Tibial nerve (tissue), 4 donors: ENCODE data around the gene OR13C3. TPM values are rescaled to one million over a fixed set of nuclear protein-coding genes. Genes with fewer than 3 reads are reported as not detected.

Source experiments
- DNase-seq, 2 donors: peaks; one replicate each; pipeline ENCODE4 v3.0.0-alpha.2; 2019; ENCODE audit warnings: low spot score in 2 of 2
- H3K27ac ChIP-seq, 4 donors: fragments of 200-600 bp; sonication (generic) in 3 of 4; one replicate each; pipeline ENCODE4 v1.5.1; 2017 to 2019; ENCODE audit warnings: mild to moderate bottlenecking in 1 of 4
- H3K27me3 ChIP-seq, 2 donors: fragments of 200-600 bp; sonication (generic) in 1 of 2; one replicate each; pipeline versions ENCODE4 v1.5.1 to v1.6.0; 2017 to 2019
- H3K36me3 ChIP-seq, 3 donors: fragments of 200-600 bp; sonication (generic); one replicate each; pipeline ENCODE4 v1.5.1; 2018 to 2019
- H3K4me1 ChIP-seq, 4 donors: fragments of 200-600 bp; sonication (generic) in 3 of 4; one replicate each; pipeline ENCODE4 v1.5.1; 2017 to 2019
- H3K4me3 ChIP-seq, 4 donors: fragments of 200-600 bp; sonication (generic) in 3 of 4; one replicate each; pipeline ENCODE4 v1.5.1; 2017 to 2019; ENCODE audit warnings: mild to moderate bottlenecking in 1 of 4, moderate library complexity in 1 of 4
- H3K9me3 ChIP-seq, 4 donors: fragments of 200-600 bp; sonication (generic) in 3 of 4; one replicate each; pipeline ENCODE4 v1.5.1; 2017 to 2019
- EP300 ChIP-seq, 2 donors: sonication (generic); formaldehyde crosslinking; IDR thresholded peaks; one replicate each; pipeline ENCODE4 v1.6.1; 2017; ENCODE audit warnings: antibody characterized with exemption in 2 of 2, mild to moderate bottlenecking in 1 of 2
- POLR2A ChIP-seq, 2 donors: fragments of 450-650 bp; IDR thresholded peaks; one replicate each; pipeline ENCODE4 v1.6.1; 2017; ENCODE audit warnings: antibody characterized with exemption in 2 of 2, mild to moderate bottlenecking in 2 of 2, moderate library complexity in 2 of 2
- WGBS, 2 donors: methylation state at CpG; one replicate each; pipeline ENCODE4 v1.1.5; 2018; 5-methylcytosine and 5-hydroxymethylcytosine counted together
- total RNA-seq, 4 donors: library from RNA; depleted of rRNA; stranded (reverse); fragments of >200 nt; gene quantifications; one replicate each; pipeline ENCODE4 v1.1.0, GENCODE V29; 2016
- TF ChIP-seq, protein P1 (sequence below), 5 experiments: fragments of 200-600 bp in 3 of 5; fragments of 450-650 bp in 2 of 5; sonication (generic) in 3 of 5; IDR thresholded peaks; one replicate each; pipeline ENCODE4 v1.5.1; 2016 to 2019; ENCODE audit warnings: antibody characterized with exemption in 5 of 5, mild to moderate bottlenecking in 3 of 5, moderate library complexity in 2 of 5

OR13C3 gene
- total RNA-seq, 4 donors from 2014 or later = not detected

GRCh38 chr9:104568868-104569267, 32.2 kb upstream of the OR13C3 start, which contains the start of gene OR13C8:
Gene OR13C8 (plus strand): TSS chr9:104569168. CDS start chr9:104569168, 0 bp downstream.
- DNase-seq = no peak
- Histone ChIP-seq H3K36me3 (no peaks in the 10 kb centered on the region), H3K9me3 (peaks cover 0 to 16% (median 0%) of the 10 kb centered on the region in 4 donors), H3K4me3 (no peak within 1 kb of the TSS), H3K27me3 (no peaks in the 10 kb centered on the region), H3K27ac (no peak within 1 kb of the TSS), H3K4me1 (no peaks in the 10 kb centered on the region)
- TF ChIP-seq, protein P1, sequence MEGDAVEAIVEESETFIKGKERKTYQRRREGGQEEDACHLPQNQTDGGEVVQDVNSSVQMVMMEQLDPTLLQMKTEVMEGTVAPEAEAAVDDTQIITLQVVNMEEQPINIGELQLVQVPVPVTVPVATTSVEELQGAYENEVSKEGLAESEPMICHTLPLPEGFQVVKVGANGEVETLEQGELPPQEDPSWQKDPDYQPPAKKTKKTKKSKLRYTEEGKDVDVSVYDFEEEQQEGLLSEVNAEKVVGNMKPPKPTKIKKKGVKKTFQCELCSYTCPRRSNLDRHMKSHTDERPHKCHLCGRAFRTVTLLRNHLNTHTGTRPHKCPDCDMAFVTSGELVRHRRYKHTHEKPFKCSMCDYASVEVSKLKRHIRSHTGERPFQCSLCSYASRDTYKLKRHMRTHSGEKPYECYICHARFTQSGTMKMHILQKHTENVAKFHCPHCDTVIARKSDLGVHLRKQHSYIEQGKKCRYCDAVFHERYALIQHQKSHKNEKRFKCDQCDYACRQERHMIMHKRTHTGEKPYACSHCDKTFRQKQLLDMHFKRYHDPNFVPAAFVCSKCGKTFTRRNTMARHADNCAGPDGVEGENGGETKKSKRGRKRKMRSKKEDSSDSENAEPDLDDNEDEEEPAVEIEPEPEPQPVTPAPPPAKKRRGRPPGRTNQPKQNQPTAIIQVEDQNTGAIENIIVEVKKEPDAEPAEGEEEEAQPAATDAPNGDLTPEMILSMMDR (IDR thresholded peaks at IDR 0.05) = no peak
- no peak for TF ChIP-seq POLR2A (IDR thresholded peaks at IDR 0.05)
- no peak for TF ChIP-seq EP300 (IDR thresholded peaks at IDR 0.05)
- WGBS, 2 donors = 90 to 96% methylated on average over 4 of the region's 4 CpGs

DNA sequence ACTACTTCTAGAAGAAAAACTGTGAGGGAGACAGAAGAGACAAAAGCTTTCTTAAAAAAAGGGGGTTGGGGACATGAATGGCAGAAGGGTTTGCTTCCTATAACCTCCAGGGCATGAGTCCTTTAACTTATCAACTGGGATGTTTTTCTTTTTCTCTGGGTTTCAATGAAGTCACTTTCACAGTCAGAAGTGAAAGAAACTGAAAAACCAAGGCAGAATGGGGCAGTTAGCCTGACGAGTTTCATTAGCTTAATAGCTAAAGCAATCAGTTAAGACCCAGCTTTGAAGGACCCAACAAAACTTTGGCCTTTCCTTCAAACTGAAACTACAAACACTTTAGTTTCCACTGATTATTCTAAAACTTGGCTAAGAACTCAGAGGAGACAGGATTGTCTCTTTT, 27.7 kb upstream of the OR13C3 start:
- Histone ChIP-seq H3K9me3 (peaks cover 0 to 4% (median 0%) of the 10 kb centered on the region in 4 donors), H3K36me3 (no peaks in the 10 kb centered on the region), H3K4me3 (no peak overlapping the region), H3K4me1 (no peaks in the 10 kb centered on the region), H3K27ac (no peak overlapping the region), H3K27me3 (no peaks in the 10 kb centered on the region)
- TF ChIP-seq POLR2A (IDR thresholded peaks at IDR 0.05) (no peak), EP300 (IDR thresholded peaks at IDR 0.05) (no peak)
- TF ChIP-seq, protein P1 (IDR thresholded peaks at IDR 0.05) = no peak
- WGBS, 2 donors = 52 to 62% methylated on average over 1 of the region's 1 CpG
- DNase-seq = no peak

- TF ChIP-seq, protein P1 (IDR thresholded peaks at IDR 0.05) = no peak
- TF ChIP-seq POLR2A (IDR thresholded peaks at IDR 0.05) = no peak
- TF ChIP-seq EP300 (IDR thresholded peaks at IDR 0.05) = no peak
- Histone ChIP-seq H3K27me3 (no peaks in the 10 kb centered on the region), H3K4me3 (no peak overlapping the region), H3K9me3 (peaks cover 0 to 24% (median 0%) of the 10 kb centered on the region in 4 donors), H3K27ac (no peak overlapping the region), H3K36me3 (no peaks in the 10 kb centered on the region), H3K4me1 (no peaks in the 10 kb centered on the region)
- WGBS, 2 donors = 81 to 88% methylated on average over 8 of the region's 8 CpGs
- no peak for DNase-seq
Observed at GRCh38 chr9:104556830-104557634, 20.4 kb upstream of the OR13C3 start.

- H3K4me1 ChIP-seq = no peaks in the 10 kb centered on the region
- DNase-seq = no peak
- TF ChIP-seq POLR2A (IDR thresholded peaks at IDR 0.05) = no peak
- TF ChIP-seq, protein P1 (IDR thresholded peaks at IDR 0.05) = no peak
- TF ChIP-seq EP300 (IDR thresholded peaks at IDR 0.05) = no peak
Observed at GRCh38 chr9:104555521-104555920, 18.9 kb upstream of the OR13C3 start.

DNA sequence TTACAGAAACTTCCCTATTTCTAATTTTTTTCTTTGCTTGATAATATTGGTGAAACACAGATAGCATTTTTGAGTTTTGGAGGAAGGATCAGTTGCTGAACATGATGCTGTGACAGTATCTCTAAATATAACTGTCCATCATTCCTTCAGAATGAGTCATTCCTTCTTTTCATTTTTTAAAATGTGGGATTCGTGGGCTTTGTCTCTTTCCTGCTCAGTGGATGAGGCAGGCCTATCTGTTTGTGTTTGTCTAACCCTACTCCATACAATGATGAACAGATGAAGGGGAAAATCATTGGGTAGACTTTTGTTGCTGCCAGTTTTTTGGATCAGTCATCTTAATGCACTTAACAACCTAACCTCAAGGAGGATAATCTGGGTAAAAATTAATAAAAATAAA, 16.6 kb upstream of the OR13C3 start:
- Histone ChIP-seq H3K27me3 (no peaks in the 10 kb centered on the region), H3K4me1 (no peaks in the 10 kb centered on the region), H3K4me3 (no peak overlapping the region), H3K9me3 (peaks cover 0 to 9% (median 0%) of the 10 kb centered on the region in 4 donors), H3K27ac (no peak overlapping the region), H3K36me3 (no peaks in the 10 kb centered on the region)
- TF ChIP-seq, protein P1 (IDR thresholded peaks at IDR 0.05) = no peak
- no peak for TF ChIP-seq EP300 (IDR thresholded peaks at IDR 0.05)
- no peak for TF ChIP-seq POLR2A (IDR thresholded peaks at IDR 0.05)
- no peak for DNase-seq
- WGBS, 2 donors = 13 to 16% methylated on average over 1 of the region's 1 CpG

More at GRCh38 chr9:104555521-104555920, 18.9 kb upstream of the OR13C3 start:
- H3K27ac ChIP-seq = no peak overlapping the region
- H3K36me3 ChIP-seq = no peaks in the 10 kb centered on the region
- 77 to 90% methylated on average over 1 of the region's 1 CpG for WGBS, 2 donors
- H3K4me3 ChIP-seq = no peak overlapping the region
- H3K27me3 ChIP-seq = no peaks in the 10 kb centered on the region
- peaks cover 0 to 24% (median 0%) of the 10 kb centered on the region in 4 donors for H3K9me3 ChIP-seq
